Neural progenitor cell (in vitro differentiated cells): ENCODE results near the gene PC. TPM values are rescaled to one million over a fixed set of nuclear protein-coding genes. Genes with fewer than 3 reads are reported as not detected.

Experiments used
- DNase-seq: peaks from one replicate; pipeline ENCODE4 v3.0.0-alpha.2; 2016; ENCODE audit warnings: low spot score
- H2AFZ ChIP-seq: fragments of 200-600 bp; sonication (generic); replicated peaks from 2 replicates; pipeline ENCODE4 v1.6.1; 2016; ENCODE audit warnings: antibody characterized with exemption
- H3F3A ChIP-seq: fragments of 200-600 bp; sonication (generic); 2 replicates; pipeline ENCODE4 v1.6.1; 2016; ENCODE audit warnings: antibody characterized with exemption, low read depth
- H3K27ac ChIP-seq: fragments of 200-600 bp; sonication (generic); 2 replicates; pipeline ENCODE4 v1.5.1; 2016; ENCODE audit warnings: mild to moderate bottlenecking
- H3K27me3 ChIP-seq: fragments of 200-600 bp; sonication (generic); 2 replicates; pipeline ENCODE4 v1.6.1; 2016; ENCODE audit warnings: mild to moderate bottlenecking, moderate library complexity
- H3K36me3 ChIP-seq: fragments of 200-600 bp; sonication (generic); 2 replicates; pipeline ENCODE4 v1.5.1; 2016
- H3K4me1 ChIP-seq: fragments of 200-600 bp; sonication (generic); 2 replicates; pipeline ENCODE4 v1.6.1; 2016; ENCODE audit warnings: mixed run types
- H3K4me2 ChIP-seq: fragments of 200-600 bp; sonication (generic); 2 replicates; pipeline ENCODE4 v1.6.1; 2016
- H3K4me3 ChIP-seq: fragments of 200-600 bp; sonication (generic); 2 replicates; pipeline ENCODE4 v1.5.1; 2016
- H3K79me2 ChIP-seq: fragments of 200-600 bp; sonication (generic); 2 replicates; pipeline ENCODE4 v1.6.1; 2016; ENCODE audit warnings: low read depth
- H3K9ac ChIP-seq: fragments of 200-600 bp; sonication (generic); 2 replicates; pipeline ENCODE4 v1.6.1; 2016
- H3K9me3 ChIP-seq: fragments of 200-600 bp; sonication (generic); 2 replicates; pipeline ENCODE4 v1.5.1; 2016; ENCODE audit warnings: low read depth
- H4K20me1 ChIP-seq: fragments of 200-600 bp; sonication (generic); 2 replicates; pipeline ENCODE4 v1.6.1; 2016; ENCODE audit warnings: low read depth
- H3K27ac Mint-ChIP-seq: 3 replicates; pipeline ENCODE4 v1.8.0; 2021; ENCODE audit warnings: mixed read lengths
- H3K27me3 Mint-ChIP-seq: 2 replicates; pipeline ENCODE4 v1.8.0; 2022; ENCODE audit warnings: low read depth, mild to moderate bottlenecking, inconsistent platforms, moderate library complexity, mixed read lengths; ENCODE audit not compliant: insufficient read depth
- H3K36me3 Mint-ChIP-seq: 3 replicates; pipeline ENCODE4 v1.8.0; 2021; ENCODE audit warnings: mixed read lengths
- H3K4me1 Mint-ChIP-seq: 3 replicates; pipeline ENCODE4 v1.8.0; 2021; ENCODE audit warnings: mixed read lengths
- H3K4me3 Mint-ChIP-seq: 3 replicates; pipeline ENCODE4 v1.8.0; 2021; ENCODE audit warnings: mild to moderate bottlenecking, moderate library complexity, mixed read lengths
- H3K9me3 Mint-ChIP-seq: 3 replicates; pipeline ENCODE4 v1.8.0; 2020; ENCODE audit warnings: mixed read lengths
- CTCF ChIP-seq: fragments of 200-600 bp; sonication (generic); IDR thresholded peaks from 2 replicates; pipeline ENCODE4 v1.5.1; 2017; ENCODE audit warnings: antibody characterized with exemption, mild to moderate bottlenecking
- EZH2 ChIP-seq: fragments of 200-600 bp; sonication (generic); IDR thresholded peaks from 2 replicates; pipeline ENCODE4 v1.6.1; 2017; ENCODE audit warnings: antibody characterized with exemption, mild to moderate bottlenecking, moderate library complexity
- EZH2phosphoT487 ChIP-seq: fragments of 200-600 bp; sonication (generic); IDR thresholded peaks from 2 replicates; pipeline ENCODE4 v1.6.1; 2017; ENCODE audit warnings: antibody characterized with exemption
- total RNA-seq: library from RNA; depleted of rRNA; stranded (reverse); fragments of >200 nt; gene quantifications from 2 replicates; pipeline ENCODE4 v1.2.3, GENCODE V29; 2015; ENCODE audit warnings: low replicate concordance

Gene PC
- total RNA-seq, 1 donor from 2014 or later = 11.4 TPM

- H3K9me3 ChIP-seq = no peaks in the 10 kb centered on the region
- no peaks in the 10 kb centered on the region for H4K20me1 ChIP-seq
- H3K27me3 Mint-ChIP-seq = peaks cover 11% of the 10 kb centered on the region
- peaks cover 2% of the 10 kb centered on the region for H3K36me3 Mint-ChIP-seq
- H3K27me3 ChIP-seq = no peaks in the 10 kb centered on the region
- H3K79me2 ChIP-seq = no peaks in the 10 kb centered on the region
- H3K4me3 Mint-ChIP-seq = no peak overlapping the region
- H3K27ac ChIP-seq = no peak overlapping the region
- H2AFZ ChIP-seq = no peak overlapping the region
- no peak overlapping the region for H3K27ac Mint-ChIP-seq
- H3K9ac ChIP-seq = no peak overlapping the region
- no peaks in the 10 kb centered on the region for H3K36me3 ChIP-seq
- DNase-seq = no peak
- no peaks in the 10 kb centered on the region for H3K4me1 ChIP-seq
- no peaks in the 10 kb centered on the region for H3F3A ChIP-seq
- H3K4me2 ChIP-seq = no peak overlapping the region
- H3K4me3 ChIP-seq = no peak overlapping the region
- no peaks in the 10 kb centered on the region for H3K4me1 Mint-ChIP-seq
- H3K9me3 Mint-ChIP-seq = peaks cover 3% of the 10 kb centered on the region
- TF ChIP-seq EZH2 (no peak), EZH2phosphoT487 (no peak), CTCF (no peak)
Measured at GRCh38 chr11:66937193-66937733, 20.9 kb downstream of the PC start.

- H2AFZ ChIP-seq = no peak overlapping the region
- no peaks in the 10 kb centered on the region for H3K4me1 ChIP-seq
- no peak overlapping the region for H3K4me2 ChIP-seq
Measured at GRCh38 chr11:66936311-66936711, 21.9 kb downstream of the PC start.

GRCh38 chr11:66934950-66935779 lies 23.0 kb downstream of the PC start:
- Histone ChIP-seq H3K4me1 (no peaks in the 10 kb centered on the region), H3K9me3 (no peaks in the 10 kb centered on the region), H3K79me2 (no peaks in the 10 kb centered on the region), H3K27ac (no peak overlapping the region), H3K4me3 (no peak overlapping the region), H4K20me1 (no peaks in the 10 kb centered on the region), H3K27me3 (no peaks in the 10 kb centered on the region), H3F3A (no peaks in the 10 kb centered on the region), H2AFZ (no peak overlapping the region), H3K36me3 (no peaks in the 10 kb centered on the region), H3K9ac (no peak overlapping the region), H3K4me2 (no peak overlapping the region)
- H3K27me3 Mint-ChIP-seq = peaks cover 11% of the 10 kb centered on the region
- peaks cover 3% of the 10 kb centered on the region for H3K9me3 Mint-ChIP-seq
- H3K4me3 Mint-ChIP-seq = no peak overlapping the region
- peaks cover 2% of the 10 kb centered on the region for H3K4me1 Mint-ChIP-seq
- peaks cover 2% of the 10 kb centered on the region for H3K36me3 Mint-ChIP-seq
- TF ChIP-seq EZH2 (no peak), CTCF (no peak), EZH2phosphoT487 (no peak)
- no peak for DNase-seq
- no peak overlapping the region for H3K27ac Mint-ChIP-seq

More at GRCh38 chr11:66936311-66936711, 21.9 kb downstream of the PC start:
- peaks cover 3% of the 10 kb centered on the region for H3K9me3 Mint-ChIP-seq
- TF ChIP-seq CTCF = no peak
- TF ChIP-seq EZH2phosphoT487 = no peak
- TF ChIP-seq EZH2 = no peak
- no peak overlapping the region for H3K27ac Mint-ChIP-seq
- no peak overlapping the region for H3K27ac ChIP-seq
- peaks cover 2% of the 10 kb centered on the region for H3K36me3 Mint-ChIP-seq
- H3K4me3 Mint-ChIP-seq = no peak overlapping the region
- no peak for DNase-seq
- H3K4me1 Mint-ChIP-seq = peaks cover 2% of the 10 kb centered on the region
- H3K27me3 ChIP-seq = no peaks in the 10 kb centered on the region
- H3F3A ChIP-seq = no peaks in the 10 kb centered on the region
- no peaks in the 10 kb centered on the region for H4K20me1 ChIP-seq
- no peaks in the 10 kb centered on the region for H3K79me2 ChIP-seq
- H3K9ac ChIP-seq = no peak overlapping the region
- no peaks in the 10 kb centered on the region for H3K9me3 ChIP-seq
- H3K36me3 ChIP-seq = no peaks in the 10 kb centered on the region
- peaks cover 11% of the 10 kb centered on the region for H3K27me3 Mint-ChIP-seq
- no peak overlapping the region for H3K4me3 ChIP-seq
